Measurements from ENCODE around the gene PLEKHM3. TPM values are rescaled to one million over a fixed set of nuclear protein-coding genes. Genes with fewer than 3 reads are reported as not detected.
"Not testable (repeated sequence)": the region's sequence is repeated elsewhere in the genome, so short reads cannot be mapped to it uniquely, and the experiment has no call there.

Gene PLEKHM3
- total RNA-seq, 4 donors from 2014 or later, result 22.0 to 29.1 (median 25.0) TPM

GRCh38 chr2:207919164-207919919 lies 106.0 kb downstream of the PLEKHM3 start:
- DNase-seq (ENCODE audit: low spot score in 2 of 2), result no peak
- WGBS, 2 donors, result 84 to 87% methylated on average over 8 of the region's 8 CpGs
- H3K36me3 ChIP-seq, result peaks cover 0 to 20% (median 0%) of the 10 kb centered on the region in 3 donors
- no peak overlapping the region for H3K27ac ChIP-seq
- TF ChIP-seq POLR2A (IDR thresholded peaks at IDR 0.05), result no peak
- no peak for TF ChIP-seq CTCF (IDR thresholded peaks at IDR 0.05)
- no peak for TF ChIP-seq EP300 (IDR thresholded peaks at IDR 0.05)
- H3K4me1 ChIP-seq, result no peaks in the 10 kb centered on the region
- H3K4me3 ChIP-seq, result no peak overlapping the region
- H3K27me3 ChIP-seq, result no peaks in the 10 kb centered on the region
- H3K9me3 ChIP-seq, result no peaks in the 10 kb centered on the region

GRCh38 chr2:207914716-207915115 lies 110.6 kb downstream of the PLEKHM3 start:
- no peaks in the 10 kb centered on the region for H3K4me1 ChIP-seq
- no peak overlapping the region for H3K4me3 ChIP-seq
- no peak overlapping the region for H3K27ac ChIP-seq
- H3K9me3 ChIP-seq, result peaks cover 0 to 3% (median 0%) of the 10 kb centered on the region in 4 donors
- peaks cover 0 to 47% (median 0%) of the 10 kb centered on the region in 3 donors for H3K36me3 ChIP-seq
- TF ChIP-seq POLR2A (IDR thresholded peaks at IDR 0.05), result no peak
- TF ChIP-seq CTCF (IDR thresholded peaks at IDR 0.05), result no peak
- no peak for TF ChIP-seq EP300 (IDR thresholded peaks at IDR 0.05)
- 87 to 90% methylated on average over 6 of the region's 6 CpGs for WGBS, 2 donors
- DNase-seq (ENCODE audit: low spot score in 2 of 2), result no peak
- no peaks in the 10 kb centered on the region for H3K27me3 ChIP-seq

- 95 to 98% methylated on average over 14 of the region's 14 CpGs for WGBS, 2 donors
- no peak for DNase-seq (ENCODE audit: low spot score in 2 of 2)
- Histone ChIP-seq H3K27ac (no peak overlapping the region), H3K36me3 (peaks cover 0 to 40% (median 0%) of the 10 kb centered on the region in 3 donors), H3K27me3 (no peaks in the 10 kb centered on the region), H3K9me3 (peaks cover 0 to 3% (median 0%) of the 10 kb centered on the region in 4 donors), H3K4me1 (no peaks in the 10 kb centered on the region), H3K4me3 (no peak overlapping the region)
- TF ChIP-seq POLR2A (IDR thresholded peaks at IDR 0.05), result no peak
- TF ChIP-seq CTCF (IDR thresholded peaks at IDR 0.05), result no peak
- no peak for TF ChIP-seq EP300 (IDR thresholded peaks at IDR 0.05)
Measured at GRCh38 chr2:207913772-207914358, 111.5 kb downstream of the PLEKHM3 start.

GRCh38 chr2:207911856-207912255 lies 113.5 kb downstream of the PLEKHM3 start:
- Histone ChIP-seq H3K4me3 (no peak overlapping the region), H3K27me3 (no peaks in the 10 kb centered on the region), H3K4me1 (no peaks in the 10 kb centered on the region), H3K36me3 (peaks cover 0 to 37% (median 0%) of the 10 kb centered on the region in 3 donors), H3K9me3 (peaks cover 0 to 3% (median 0%) of the 10 kb centered on the region in 4 donors), H3K27ac (no peak overlapping the region)
- WGBS, 2 donors, result 63 to 77% methylated on average over 3 of the region's 3 CpGs
- DNase-seq (ENCODE audit: low spot score in 2 of 2), result no peak
- TF ChIP-seq CTCF (IDR thresholded peaks at IDR 0.05) (no peak), EP300 (IDR thresholded peaks at IDR 0.05) (no peak), POLR2A (IDR thresholded peaks at IDR 0.05) (no peak)

GRCh38 chr2:207911215-207911614 lies 114.1 kb downstream of the PLEKHM3 start:
- DNase-seq (ENCODE audit: low spot score in 2 of 2), result no peak
- Histone ChIP-seq H3K9me3 (peaks cover 0 to 3% (median 0%) of the 10 kb centered on the region in 4 donors), H3K27ac (no peak overlapping the region), H3K4me3 (no peak overlapping the region), H3K4me1 (no peaks in the 10 kb centered on the region), H3K27me3 (no peaks in the 10 kb centered on the region), H3K36me3 (peaks cover 0 to 37% (median 0%) of the 10 kb centered on the region in 3 donors)
- 94 to 97% methylated on average over 1 of the region's 1 CpG for WGBS, 2 donors
- TF ChIP-seq POLR2A (IDR thresholded peaks at IDR 0.05) (no peak), CTCF (IDR thresholded peaks at IDR 0.05) (no peak), EP300 (IDR thresholded peaks at IDR 0.05) (no peak)

GRCh38 chr2:207906495-207906894 lies 118.8 kb downstream of the PLEKHM3 start:
- WGBS, 2 donors, result 95 to 98% methylated on average over 5 of the region's 5 CpGs
- peaks cover 0 to 17% (median 0%) of the 10 kb centered on the region in 3 donors for H3K36me3 ChIP-seq
- H3K27ac ChIP-seq; H3K9me3 ChIP-seq; DNase-seq (ENCODE audit: low spot score in 2 of 2); H3K27me3 ChIP-seq; H3K4me3 ChIP-seq; H3K4me1 ChIP-seq: not testable (repeated sequence)
